ENCODE data around the gene ZNF282.

The ZNF282 gene

GRCh38 chr7:149198161-149198816, 2.9 kb downstream of the ZNF282 start:
- DNase-seq (ENCODE audit: low read depth) = no peak
- TF ChIP-seq, protein P1, sequence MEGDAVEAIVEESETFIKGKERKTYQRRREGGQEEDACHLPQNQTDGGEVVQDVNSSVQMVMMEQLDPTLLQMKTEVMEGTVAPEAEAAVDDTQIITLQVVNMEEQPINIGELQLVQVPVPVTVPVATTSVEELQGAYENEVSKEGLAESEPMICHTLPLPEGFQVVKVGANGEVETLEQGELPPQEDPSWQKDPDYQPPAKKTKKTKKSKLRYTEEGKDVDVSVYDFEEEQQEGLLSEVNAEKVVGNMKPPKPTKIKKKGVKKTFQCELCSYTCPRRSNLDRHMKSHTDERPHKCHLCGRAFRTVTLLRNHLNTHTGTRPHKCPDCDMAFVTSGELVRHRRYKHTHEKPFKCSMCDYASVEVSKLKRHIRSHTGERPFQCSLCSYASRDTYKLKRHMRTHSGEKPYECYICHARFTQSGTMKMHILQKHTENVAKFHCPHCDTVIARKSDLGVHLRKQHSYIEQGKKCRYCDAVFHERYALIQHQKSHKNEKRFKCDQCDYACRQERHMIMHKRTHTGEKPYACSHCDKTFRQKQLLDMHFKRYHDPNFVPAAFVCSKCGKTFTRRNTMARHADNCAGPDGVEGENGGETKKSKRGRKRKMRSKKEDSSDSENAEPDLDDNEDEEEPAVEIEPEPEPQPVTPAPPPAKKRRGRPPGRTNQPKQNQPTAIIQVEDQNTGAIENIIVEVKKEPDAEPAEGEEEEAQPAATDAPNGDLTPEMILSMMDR (IDR thresholded peaks at IDR 0.05; ENCODE audit: control insufficient read depth, insufficient read depth, low read depth, low read length, missing control alignments) = no peak
- no peak overlapping the region for H3K4me3 ChIP-seq (ENCODE audit: control insufficient read depth, low read depth, low read length)

GRCh38 chr7:149199234-149199995, 4.1 kb downstream of the ZNF282 start:
- no peak overlapping the region for H3K4me3 ChIP-seq (ENCODE audit: control insufficient read depth, low read depth, low read length)
- TF ChIP-seq, protein P1 (IDR thresholded peaks at IDR 0.05; ENCODE audit: control insufficient read depth, insufficient read depth, low read depth, low read length, missing control alignments) = no peak
- no peak for DNase-seq (ENCODE audit: low read depth)

DNA sequence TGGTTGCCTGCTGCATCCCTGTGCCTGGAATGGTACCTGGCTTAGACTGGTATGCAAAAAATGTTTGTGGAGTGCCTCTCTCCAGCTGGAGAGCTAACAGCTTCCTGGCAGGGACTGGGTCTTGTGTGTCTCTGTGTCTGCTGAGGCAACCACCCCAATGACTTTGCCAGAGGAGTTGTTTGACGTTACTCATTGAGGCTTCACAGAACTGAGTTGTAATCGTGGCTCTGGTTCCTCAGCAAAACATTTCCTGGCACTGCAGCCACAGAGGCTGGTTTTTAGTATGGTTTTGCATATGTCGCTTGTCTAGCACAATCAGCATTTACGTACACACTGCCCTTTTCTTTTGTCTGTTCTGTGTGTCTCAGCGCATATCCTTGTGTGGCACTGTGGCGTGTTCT, 7.5 kb downstream of the ZNF282 start:
- H3K4me3 ChIP-seq (ENCODE audit: control insufficient read depth, low read depth, low read length) = no peak overlapping the region
- no peak for DNase-seq (ENCODE audit: low read depth)
- TF ChIP-seq, protein P1 (IDR thresholded peaks at IDR 0.05; ENCODE audit: control insufficient read depth, insufficient read depth, low read depth, low read length, missing control alignments) = no peak

DNA sequence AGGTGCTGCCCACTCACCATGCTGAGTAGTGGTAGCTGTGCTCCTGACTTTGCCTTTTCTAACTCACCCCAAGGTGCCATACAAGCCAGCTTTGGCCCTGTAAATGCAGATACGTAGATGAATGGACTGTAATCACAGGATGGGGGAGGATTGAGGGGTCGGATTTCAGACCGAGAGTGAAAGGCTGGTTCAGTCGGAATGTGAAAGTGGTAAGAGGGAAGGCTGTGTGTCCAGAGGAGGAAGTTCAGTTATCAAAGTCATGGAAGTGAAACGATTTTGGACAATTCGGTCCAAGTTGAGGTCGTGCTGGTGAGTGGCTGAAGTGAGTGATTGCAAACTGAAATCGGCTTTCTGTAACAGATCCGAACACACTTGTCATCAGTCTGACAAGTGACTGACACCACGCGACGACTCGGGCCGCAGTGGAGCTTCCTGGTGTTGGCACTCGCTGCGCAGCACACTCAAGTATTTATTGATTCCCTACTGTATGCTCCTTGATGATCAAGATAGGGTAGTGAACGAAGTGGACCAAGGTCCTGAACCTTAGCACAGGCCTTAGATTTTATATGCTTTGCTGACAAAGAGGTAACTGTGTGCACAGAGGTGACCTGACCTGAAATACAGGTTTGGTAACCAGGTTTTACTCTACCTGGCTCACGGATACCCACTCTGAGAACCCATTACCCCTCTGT, 10.5 kb downstream of the ZNF282 start:
- no peak overlapping the region for H3K4me3 ChIP-seq (ENCODE audit: control insufficient read depth, low read depth, low read length)
- TF ChIP-seq, protein P1 (IDR thresholded peaks at IDR 0.05; ENCODE audit: control insufficient read depth, insufficient read depth, low read depth, low read length, missing control alignments) = no peak
- DNase-seq (ENCODE audit: low read depth) = no peak

GRCh38 chr7:149207324-149208035, 12.1 kb downstream of the ZNF282 start:
- H3K4me3 ChIP-seq (ENCODE audit: control insufficient read depth, low read depth, low read length) = no peak overlapping the region
- DNase-seq (ENCODE audit: low read depth) = no peak
- TF ChIP-seq, protein P1 (IDR thresholded peaks at IDR 0.05; ENCODE audit: control insufficient read depth, insufficient read depth, low read depth, low read length, missing control alignments) = no peak

Data from AG09309 (cell line).